Dermis microvascular lymphatic vessel endothelial cell (primary cell): ENCODE results near the gene ARF6. TPM values are rescaled to one million over a fixed set of nuclear protein-coding genes. Genes with fewer than 3 reads are reported as not detected.
A peak's percentile ranks its signal among the peaks of the same experiment; 100 is the strongest.

Source experiments
- DNase-seq, 2 donors: peaks; one replicate each; pipeline versions ENCODE4 v3.0.0 to v3.0.0-alpha.2; 2010; ENCODE audit warnings: low read depth in 2 of 2
- total RNA-seq: library from RNA; depleted of rRNA; stranded (reverse); fragments of >200 nt; gene quantifications from 2 replicates; pipeline ENCODE4 v1.2.1, GENCODE V29; 2014

ARF6 gene
- total RNA-seq, 1 donor from 2014 or later: 52.1 TPM

DNA sequence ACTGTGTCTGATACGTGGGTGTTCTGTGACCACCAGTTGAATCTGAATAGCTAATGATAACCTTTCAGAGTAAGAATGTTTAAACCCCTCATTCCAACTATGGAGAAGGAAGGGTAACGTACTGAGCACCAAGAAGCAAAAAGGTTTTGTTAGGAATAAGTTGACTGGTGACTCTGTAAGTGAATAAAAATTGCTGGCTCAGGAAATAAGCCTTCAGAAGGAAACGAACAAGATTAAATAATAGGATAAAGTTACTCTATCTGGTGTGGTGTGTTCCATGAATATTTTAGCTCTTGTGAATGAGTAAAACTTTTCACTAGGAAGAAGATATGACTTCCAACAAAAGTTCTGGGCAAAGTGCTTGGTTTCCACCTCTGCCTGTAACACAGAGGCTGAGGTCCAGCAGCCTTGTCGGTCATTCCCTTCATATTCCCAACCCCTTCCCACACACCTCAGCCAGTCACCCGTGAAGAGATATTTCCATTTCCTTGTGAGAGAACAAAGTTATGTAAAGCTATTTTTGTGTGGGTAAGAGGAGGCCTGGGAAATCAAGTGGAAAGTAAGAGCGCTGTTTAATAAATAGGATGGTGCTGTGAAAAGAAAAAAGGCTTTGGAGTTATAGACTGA, 47.1 kb downstream of the ARF6 start:
- DNase-seq: no peak

DNA sequence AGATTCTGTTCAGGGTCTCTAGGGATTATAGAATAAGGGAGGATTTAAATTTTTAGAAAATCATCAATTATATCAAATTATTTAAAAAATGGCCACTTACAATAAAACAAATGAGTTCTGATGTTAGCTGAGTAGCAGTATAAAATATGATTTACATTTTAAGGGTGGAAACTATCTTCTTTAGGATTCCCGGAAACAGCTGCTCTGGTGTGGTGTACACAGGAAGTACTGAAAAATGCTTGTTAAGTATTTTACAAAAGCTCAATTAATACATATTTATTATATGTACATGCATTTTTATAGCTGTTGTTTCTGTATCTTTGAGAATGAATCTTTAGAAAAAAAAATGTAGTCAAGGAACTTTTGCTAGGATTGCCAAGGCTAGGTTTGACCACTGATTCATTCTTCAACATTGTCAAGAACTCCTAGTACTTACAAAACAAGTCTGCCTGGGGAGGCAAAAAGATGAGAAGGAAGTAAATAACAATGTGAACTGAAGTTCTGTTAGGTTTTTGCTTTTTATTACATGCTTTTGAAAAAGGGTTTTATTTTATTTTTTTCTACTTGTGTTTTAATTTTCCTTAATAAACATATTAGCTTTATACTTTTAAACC, 48.0 kb downstream of the ARF6 start:
- DNase-seq: peak; percentile 24 to 46

DNA sequence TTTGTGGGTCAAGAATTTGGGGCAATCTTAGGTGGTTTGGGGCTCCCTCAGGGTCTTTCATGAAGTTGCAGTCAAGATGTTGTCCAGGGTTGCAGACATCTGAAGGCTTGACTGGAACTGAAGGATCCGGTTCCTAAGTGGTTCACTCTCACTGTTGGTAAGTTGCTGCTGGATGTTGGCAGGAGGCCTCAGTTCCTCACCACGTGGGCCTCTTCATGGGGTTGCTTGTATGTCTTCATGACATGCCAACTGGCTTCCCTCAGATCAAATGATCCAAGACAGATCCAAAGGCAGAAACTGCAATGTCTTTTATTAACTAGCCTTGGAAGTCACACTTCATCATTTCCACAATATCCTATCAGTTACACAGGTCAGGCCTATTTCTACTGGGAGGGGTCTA, 49.2 kb downstream of the ARF6 start:
- no peak for DNase-seq

DNA sequence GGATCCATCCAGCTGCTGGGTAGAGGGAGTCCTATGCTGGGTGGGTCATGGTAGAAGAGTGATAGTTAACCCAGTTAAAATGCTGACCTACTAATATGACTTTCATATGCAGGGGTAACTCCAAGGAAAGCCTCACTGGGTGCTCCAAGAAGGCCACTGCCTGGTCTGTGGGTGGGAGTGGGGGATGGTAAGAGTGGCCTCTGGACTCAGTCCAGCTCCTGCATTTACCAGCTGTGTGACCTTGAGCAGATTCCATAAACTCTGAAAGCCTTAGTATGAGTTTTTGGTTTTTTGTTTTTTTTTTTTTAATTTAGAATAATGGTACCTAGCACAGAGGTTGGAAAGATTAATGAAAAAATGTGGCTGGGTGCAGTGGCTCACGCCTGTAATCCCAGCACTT, 51.6 kb downstream of the ARF6 start:
- DNase-seq: no peak

DNA sequence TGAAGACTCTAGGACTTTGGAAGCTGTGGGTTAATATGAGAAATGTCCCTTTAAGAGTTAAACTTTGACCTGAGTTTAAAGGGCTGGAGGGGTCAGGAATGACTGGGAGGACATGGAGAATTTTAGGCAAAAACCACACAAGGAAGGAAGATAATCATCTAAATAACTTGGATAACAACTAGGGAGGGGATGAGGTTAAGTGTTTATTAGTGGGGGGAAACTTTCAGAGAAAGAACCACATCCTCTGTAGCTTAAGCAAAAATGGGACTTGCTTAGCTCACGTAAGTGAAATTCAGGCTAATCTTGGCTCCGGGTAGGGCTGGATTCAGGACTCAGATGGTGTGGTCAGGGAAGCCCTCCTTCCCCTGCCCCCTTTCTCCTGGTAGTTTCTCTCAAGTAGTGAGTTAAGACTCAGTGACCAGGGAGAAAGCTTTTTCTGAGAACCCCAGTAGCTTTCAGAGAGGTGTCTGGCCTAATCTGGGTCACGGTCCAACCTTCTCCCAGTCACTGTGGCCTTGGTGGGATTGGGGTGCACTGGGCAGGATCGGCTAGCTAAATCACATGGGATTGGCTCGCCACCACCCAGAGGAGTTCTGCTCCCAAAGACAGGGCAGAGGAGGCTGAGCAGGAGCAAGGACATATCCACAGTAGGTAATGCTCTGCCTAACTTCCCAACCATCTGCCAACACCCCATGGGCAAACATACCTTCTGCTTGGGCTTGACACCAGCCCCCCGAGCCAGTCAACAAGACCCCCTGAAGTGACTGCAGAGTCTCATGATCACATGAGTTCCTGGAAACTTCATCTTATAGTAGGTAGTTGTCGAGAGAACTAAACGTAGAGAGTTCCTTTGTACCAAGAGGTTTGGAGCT, 52.8 kb downstream of the ARF6 start:
- no peak for DNase-seq

Other genes with a start within 250 kb of the ARF6 start
- 5.2 and 10.9 TPM in 2 replicates for gene POLE2, start 204.9 kb upstream of the ARF6 start, total RNA-seq
- gene KLHDC1, start 200.0 kb upstream of the ARF6 start, total RNA-seq: 0.90 and 1.5 TPM in 2 replicates
- 67.7 and 74.0 TPM in 2 replicates for gene KLHDC2, start 124.9 kb upstream of the ARF6 start, total RNA-seq
- 37.1 and 37.2 TPM in 2 replicates for gene NEMF, start 40.3 kb upstream of the ARF6 start, total RNA-seq
- 1.9 and 2.8 TPM in 2 replicates for gene VCPKMT, start 223.5 kb downstream of the ARF6 start, total RNA-seq